GM18517 (cell line): ENCODE measurements around the gene KLHL11.
A peak's percentile ranks its signal among the peaks of the same experiment; 100 is the strongest.

ENCODE experiments used
- ATAC-seq: cut with Tn5 transposase; IDR thresholded peaks from one replicate; pipeline ENCODE4 v1.9.1; 2021; ENCODE audit warnings: mild to moderate bottlenecking, moderate library complexity; ENCODE audit not compliant: unreplicated experiment

KLHL11 gene

GRCh38 chr17:41811549-41812380 lies 53.5 kb downstream of the KLHL11 start, which contains the start of gene P3H4:
Gene P3H4 (minus strand): TSS chr17:41811949. CDS start chr17:41811915, 34 bp downstream.
- peak; percentile 70 for ATAC-seq

- ATAC-seq = no peak
These were observed 54.3 kb downstream of the KLHL11 start for GRCh38 chr17:41810659-41811548.

- ATAC-seq = no peak
These were observed 58.4 kb downstream of the KLHL11 start for GRCh38 chr17:41806685-41807445.
